H1 (cell line): Measurements from ENCODE around the gene TCERG1L. TPM values are rescaled to one million over a fixed set of nuclear protein-coding genes. Genes with fewer than 3 reads are reported as not detected.

Experiments
- CTCF ChIA-PET: fragments of 300-600 bp; sonication (Branson Sonifier 250); formaldehyde crosslinking; loops from one replicate; lab custom pipeline; 2021; ENCODE audit not compliant: partially characterized antibody; lab: Charles Lee
- POLR2A ChIA-PET: fragments of 300-600 bp; sonication (Branson Sonifier 250); formaldehyde crosslinking; loops from one replicate; lab custom pipeline; 2021; ENCODE audit warnings: inconsistent platforms; ENCODE audit not compliant: partially characterized antibody; lab: Charles Lee
- DNase-seq, 2 experiments: peaks; one replicate each; pipeline versions ENCODE4 v3.0.0 to v3.0.0-alpha.2; 2010 to 2022; ENCODE audit warnings: low spot score in 2 of 2, low read depth in 1 of 2, mixed read lengths in 1 of 2
- FAIRE-seq: peaks from 2 replicates; lab custom pipeline; 2011; peaks lifted over from hg19 to GRCh38; lab: Jason Lieb, UNC
- H2AFZ ChIP-seq: 2 replicates; pipeline ENCODE4 v1.8.1; 2012; ENCODE audit warnings: low read length, inconsistent platforms
- H2AK5ac ChIP-seq: 2 replicates; pipeline ENCODE4 v1.6.1; 2013; ENCODE audit warnings: low read depth, low read length
- H2BK120ac ChIP-seq: replicated peaks from 2 replicates; pipeline ENCODE3; 2013; ENCODE audit warnings: low read depth, low read length, inconsistent platforms
- H2BK12ac ChIP-seq: 2 replicates; pipeline ENCODE4 v1.6.1; 2013; ENCODE audit warnings: low read depth, low read length
- H2BK15ac ChIP-seq: 2 replicates; pipeline ENCODE4 v1.6.1; 2013; ENCODE audit warnings: low read length
- H2BK20ac ChIP-seq: 2 replicates; pipeline ENCODE4 v1.6.1; 2013; ENCODE audit warnings: low read length
- H2BK5ac ChIP-seq: 2 replicates; pipeline ENCODE4 v1.6.1; 2013; ENCODE audit warnings: low read depth, low read length
- H3K14ac ChIP-seq: 2 replicates; pipeline ENCODE4 v1.6.1; 2013; ENCODE audit warnings: inconsistent platforms; ENCODE audit not compliant: insufficient read length
- H3K18ac ChIP-seq: 2 replicates; pipeline ENCODE4 v1.6.1; 2013; ENCODE audit warnings: low read length; ENCODE audit errors: extremely low read depth
- H3K23ac ChIP-seq: 2 replicates; pipeline ENCODE4 v1.6.1; 2013; ENCODE audit warnings: inconsistent platforms; ENCODE audit not compliant: insufficient read length
- H3K23me2 ChIP-seq: 2 replicates; pipeline ENCODE4 v1.6.1; 2013; ENCODE audit warnings: low read depth, low read length
- H3K27ac ChIP-seq: 2 replicates; pipeline ENCODE4 v1.6.1; 2011; ENCODE audit warnings: low read depth, low read length, inconsistent platforms
- H3K27me3 ChIP-seq, 4 experiments: replicated peaks in 1 of 4; 1 replicate in 1 of 4; 2 replicates in 3 of 4; pipeline versions ENCODE4 v1.6.1 to v1.8.1; 2011 to 2013; ENCODE audit warnings: low read length in 3 of 4, mild to moderate bottlenecking in 3 of 4, inconsistent platforms in 2 of 4, mixed read lengths in 2 of 4, moderate library complexity in 1 of 4; ENCODE audit not compliant: control insufficient read depth in 3 of 4, insufficient read depth in 3 of 4; ENCODE audit errors: extremely low read depth in 1 of 4
- H3K36me3 ChIP-seq, 4 experiments: 2 replicates each; pipeline versions ENCODE4 v1.6.1 to v1.8.1; 2011 to 2013; ENCODE audit warnings: mild to moderate bottlenecking in 4 of 4, low read length in 3 of 4, moderate library complexity in 2 of 4, control low read depth in 1 of 4, inconsistent platforms in 1 of 4; ENCODE audit not compliant: insufficient read depth in 4 of 4, control insufficient read depth in 2 of 4
- H3K4ac ChIP-seq: replicated peaks from 2 replicates; pipeline ENCODE3; 2013; ENCODE audit warnings: low read length, low read depth, mixed read lengths, inconsistent platforms; ENCODE audit not compliant: insufficient read length
- H3K4me1 ChIP-seq, 4 experiments: replicated peaks in 1 of 4; 1 replicate in 1 of 4; 2 replicates in 3 of 4; pipeline versions ENCODE4 v1.6.1 to v1.8.1; 2011 to 2013; ENCODE audit warnings: low read length in 3 of 4, inconsistent platforms in 2 of 4, mixed read lengths in 1 of 4; ENCODE audit not compliant: insufficient read depth in 4 of 4, control insufficient read depth in 3 of 4
- H3K4me2 ChIP-seq, 2 experiments: 2 replicates each; pipeline versions ENCODE4 v1.6.1 to v1.8.1; 2011 to 2013; ENCODE audit warnings: low read depth in 2 of 2, low read length in 2 of 2, control low read depth in 1 of 2, inconsistent platforms in 1 of 2, mild to moderate bottlenecking in 1 of 2; ENCODE audit not compliant: insufficient read depth in 1 of 2
- H3K4me3 ChIP-seq, 4 experiments: fragments of 200-600, 300-600 bp in 1 of 4; sonication (generic), shearing (Covaris generic), sonication (Bioruptor Twin) in 1 of 4; 2 replicates each; pipeline versions ENCODE4 v1.5.1 to v1.8.1; 2011 to 2016; ENCODE audit warnings: low read length in 4 of 4, low read depth in 3 of 4, control low read depth in 2 of 4, inconsistent platforms in 2 of 4, mild to moderate bottlenecking in 2 of 4, mixed read lengths in 1 of 4, moderate library complexity in 1 of 4; ENCODE audit not compliant: insufficient read depth in 2 of 4; ENCODE audit errors: extremely low read depth in 1 of 4
- H3K56ac ChIP-seq: replicated peaks from 2 replicates; pipeline ENCODE3; 2013; ENCODE audit warnings: low read depth, mild to moderate bottlenecking, mixed read lengths, low read length, inconsistent platforms; ENCODE audit not compliant: insufficient read length
- H3K79me1 ChIP-seq: 2 replicates; pipeline ENCODE4 v1.6.1; 2013; ENCODE audit warnings: low read depth, low read length, control low read depth
- H3K79me2 ChIP-seq, 2 experiments: 2 replicates each; pipeline versions ENCODE4 v1.6.1 to v1.8.1; 2012 to 2013; ENCODE audit warnings: low read length in 2 of 2, mild to moderate bottlenecking in 2 of 2, inconsistent platforms in 1 of 2; ENCODE audit not compliant: insufficient read depth in 2 of 2, control insufficient read depth in 1 of 2
- H3K9ac ChIP-seq, 4 experiments: replicated peaks in 1 of 4; 1 replicate in 1 of 4; 2 replicates in 3 of 4; pipeline versions ENCODE4 v1.6.1 to v1.8.1; 2011 to 2013; ENCODE audit warnings: low read depth in 3 of 4, low read length in 3 of 4, control low read depth in 2 of 4, mild to moderate bottlenecking in 2 of 4, moderate library complexity in 2 of 4, inconsistent platforms in 1 of 4; ENCODE audit errors: extremely low read depth in 1 of 4
- H3K9me3 ChIP-seq, 2 experiments: 2 replicates each; pipeline versions ENCODE4 v1.6.1 to v1.8.1; 2012 to 2013; ENCODE audit warnings: mild to moderate bottlenecking in 2 of 2, moderate library complexity in 2 of 2, control low read depth in 1 of 2, inconsistent platforms in 1 of 2, low read depth in 1 of 2, low read length in 1 of 2, mixed read lengths in 1 of 2; ENCODE audit not compliant: insufficient read depth in 2 of 2
- H4K20me1 ChIP-seq, 2 experiments: replicated peaks in 1 of 2; 2 replicates each; pipeline versions ENCODE3 to v1.8.1; 2011 to 2013; ENCODE audit warnings: inconsistent platforms in 2 of 2, low read length in 2 of 2, mild to moderate bottlenecking in 1 of 2; ENCODE audit not compliant: insufficient read depth in 2 of 2, control insufficient read depth in 1 of 2
- H4K5ac ChIP-seq: 2 replicates; pipeline ENCODE4 v1.6.1; 2013; ENCODE audit warnings: low read length, low read depth, mixed read lengths, inconsistent platforms; ENCODE audit not compliant: insufficient read length
- H4K8ac ChIP-seq: 2 replicates; pipeline ENCODE4 v1.8.0; 2013; ENCODE audit warnings: mild to moderate bottlenecking, moderate library complexity, low read length, inconsistent platforms; ENCODE audit not compliant: insufficient read depth; ENCODE audit errors: extremely low read depth
- H4K91ac ChIP-seq: replicated peaks from 2 replicates; pipeline ENCODE3; 2013; ENCODE audit warnings: low read length, mixed read lengths, inconsistent platforms; ENCODE audit not compliant: insufficient read length
- BACH1 ChIP-seq: IDR thresholded peaks from 2 replicates; pipeline ENCODE4 v1.6.1; 2012; ENCODE audit warnings: low read length, improper control_type of control experiment
- BRCA1 ChIP-seq: IDR thresholded peaks from 2 replicates; pipeline ENCODE4 v1.6.1; 2012; ENCODE audit warnings: low read depth, low read length, improper control_type of control experiment
- CBX5 ChIP-seq: fragments of 300-800, 300-1000 bp; sonication (generic); IDR thresholded peaks from 2 replicates; pipeline ENCODE4 v1.7.1; 2016; ENCODE audit warnings: antibody characterized with exemption, low read length, low read depth
- CBX8 ChIP-seq: fragments of 300-800, 300-1000 bp; sonication (generic); IDR thresholded peaks from 2 replicates; pipeline ENCODE4 v1.7.1; 2016; ENCODE audit warnings: low read depth, low read length, borderline replicate concordance
- CEBPB ChIP-seq: IDR thresholded peaks from 2 replicates; pipeline ENCODE4 v1.6.1; 2012; ENCODE audit warnings: low read depth, low read length
- CHD2 ChIP-seq: IDR thresholded peaks from 2 replicates; pipeline ENCODE4 v1.6.1; 2012; ENCODE audit warnings: low read length, improper control_type of control experiment
- KDM4A ChIP-seq: IDR thresholded peaks from one replicate; pipeline ENCODE4 v1.7.1; 2012; ENCODE audit warnings: low read depth, mild to moderate bottlenecking, moderate library complexity, low read length, inconsistent platforms; ENCODE audit not compliant: severe bottlenecking
- MAFK ChIP-seq: IDR thresholded peaks from 2 replicates; pipeline ENCODE4 v1.6.1; 2012; ENCODE audit warnings: low read depth, mild to moderate bottlenecking, improper control_type of control experiment, low read length
- NANOG ChIP-seq: IDR thresholded peaks from 2 replicates; pipeline ENCODE4 v1.6.1; 2011; ENCODE audit warnings: low read length, low read depth, mild to moderate bottlenecking, inconsistent platforms; ENCODE audit not compliant: insufficient read depth, poor library complexity, severe bottlenecking
- PHF8 ChIP-seq: fragments of 200-600 bp; sonication (generic); conservative IDR thresholded peaks from 2 replicates; pipeline ENCODE4 v1.7.1; 2012; ENCODE audit warnings: low read depth, mild to moderate bottlenecking, inconsistent platforms, low read length, moderate library complexity
- POLR2AphosphoS5 ChIP-seq: IDR thresholded peaks from 2 replicates; pipeline ENCODE4 v1.6.1; 2011; ENCODE audit warnings: low read depth, low read length
- RXRA ChIP-seq: IDR thresholded peaks from 2 replicates; pipeline ENCODE4 v1.6.1; 2011; ENCODE audit warnings: low read depth, mild to moderate bottlenecking, low read length, moderate library complexity; ENCODE audit not compliant: insufficient read depth
- SP2 ChIP-seq: IDR thresholded peaks from 2 replicates; pipeline ENCODE4 v1.6.1; 2012; ENCODE audit warnings: mild to moderate bottlenecking, low read length, inconsistent platforms
- TEAD4 ChIP-seq: IDR thresholded peaks from 2 replicates; pipeline ENCODE4 v1.6.1; 2012; ENCODE audit warnings: low read depth, low read length, inconsistent platforms, mixed read lengths
- WGBS, 2 experiments: shearing (Covaris generic) in 1 of 2; methylation state at CpG; one replicate each; pipeline versions ENCODE4 v1.1.6 to v1.1.7; 2013 to 2015; ENCODE audit warnings: low lambda C conversion rate in 2 of 2, mixed read lengths in 2 of 2, inconsistent platforms in 1 of 2, low coverage in 1 of 2, missing lambda C conversion rate in 1 of 2; ENCODE audit not compliant: insufficient replicate concordance in 2 of 2, insufficient coverage in 1 of 2, insufficient read length in 1 of 2; ENCODE audit errors: extremely low coverage in 1 of 2, missing lambda C conversion rate in 1 of 2; 5-methylcytosine and 5-hydroxymethylcytosine counted together
- polyA plus RNA-seq, 7 experiments: library from polyadenylated mRNA; depleted of rRNA in 3 of 7; stranded (reverse) in 5 of 7; unstranded in 2 of 7; fragments of >200 nt in 5 of 7; fragments of 200-250 nt in 2 of 7; gene quantifications; 1 replicate in 5 of 7; 2 replicates in 1 of 7; 4 replicates in 1 of 7; pipeline versions ENCODE4 v1.2.1 to v1.2.3, GENCODE V29; 2011 to 2013; ENCODE audit warnings: missing spikeins in 2 of 7, mixed read lengths in 2 of 7
- total RNA-seq: library from RNA; stranded (reverse); fragmentation: NEBNext Ultra II Directional; extraction: Animal tissue kit (Norgen Biotek cat#: 25700); gene quantifications from 2 replicates; pipeline ENCODE4 v1.2.1, GENCODE V29; 2021
- TF ChIP-seq, protein P1 (sequence below): IDR thresholded peaks from 2 replicates; pipeline ENCODE4 v1.6.1; 2011; ENCODE audit warnings: low read length, improper control_type of control experiment

The TCERG1L gene
- total and polyA plus RNA-seq, 2 of the 8 experiments (the other 6 are each of a cell fraction or from before 2014, with no cell fraction given) = 3.9 to 6.9 TPM

DNA sequence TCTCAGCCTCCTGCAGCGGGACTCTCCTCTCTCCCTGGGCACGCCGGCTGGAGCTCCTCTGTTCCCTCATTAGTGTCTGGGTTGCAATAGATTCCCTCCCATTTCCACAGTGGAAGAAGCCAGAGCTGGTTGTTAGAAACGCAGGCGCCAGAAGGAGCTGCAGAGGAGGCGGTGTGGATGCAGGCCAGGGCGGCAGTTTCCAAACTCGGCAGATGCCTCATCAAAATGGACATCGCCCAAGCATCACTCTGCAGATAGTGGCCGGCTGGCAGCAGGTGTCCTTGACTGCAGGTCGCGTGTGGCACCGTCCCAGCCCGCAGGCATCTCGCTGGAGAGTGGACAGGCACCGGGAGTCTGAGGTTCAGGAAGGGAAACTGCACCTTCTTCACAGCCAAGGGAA lies 201.8 kb downstream of the TCERG1L start:
- FAIRE-seq = no peak
- Histone ChIP-seq H3K27me3 (no peaks in the 10 kb centered on the region), H4K91ac (no peak overlapping the region), H4K8ac (no peak overlapping the region), H3K79me1 (no peaks in the 10 kb centered on the region), H3K23ac (no peak overlapping the region), H3K23me2 (no peaks in the 10 kb centered on the region), H2BK5ac (no peak overlapping the region), H3K56ac (no peak overlapping the region), H4K20me1 (no peaks in the 10 kb centered on the region), H2BK20ac (no peak overlapping the region), H2AFZ (no peak overlapping the region), H3K79me2 (no peaks in the 10 kb centered on the region), H2BK120ac (no peak overlapping the region), H3K18ac (no peak overlapping the region), H2BK15ac (no peak overlapping the region), H3K4me1 (peaks cover 0 to under 1% (median 0%) of the 10 kb centered on the region in 4 experiments; a peak in 1 of 7 replicates), H3K4me2 (no peak overlapping the region), H3K9me3 (peaks cover 0 to 3% of the 10 kb centered on the region in 2 experiments; a peak in 1 of 4 replicates), H2BK12ac (no peak overlapping the region), H3K14ac (no peak overlapping the region), H3K9ac (no peak overlapping the region), H3K4me3 (no peak overlapping the region), H4K5ac (no peak overlapping the region), H2AK5ac (no peak overlapping the region), H3K4ac (no peak overlapping the region), H3K36me3 (no peaks in the 10 kb centered on the region), H3K27ac (no peak overlapping the region)
- CTCF ChIA-PET = no interaction called here
- POLR2A ChIA-PET = interaction anchor here (1.1 kb wide), 1 partner anchor 18 kb away, joined by 3 read pairs; no protein-coding TSS in a partner anchor
- DNase-seq = no peak
- WGBS, 2 experiments = 91% methylated on average over 16 of the region's 16 CpGs; no CpG with 5 or more reads in 1 of the 2 experiments
- TF ChIP-seq NANOG (no peak), PHF8 (no peak), KDM4A (no peak), POLR2AphosphoS5 (no peak), CHD2 (no peak), CBX8 (no peak), CEBPB (no peak), TEAD4 (no peak), MAFK (no peak), RXRA (no peak), BACH1 (no peak), BRCA1 (no peak), CBX5 (no peak), SP2 (no peak)
- TF ChIP-seq, protein P1, sequence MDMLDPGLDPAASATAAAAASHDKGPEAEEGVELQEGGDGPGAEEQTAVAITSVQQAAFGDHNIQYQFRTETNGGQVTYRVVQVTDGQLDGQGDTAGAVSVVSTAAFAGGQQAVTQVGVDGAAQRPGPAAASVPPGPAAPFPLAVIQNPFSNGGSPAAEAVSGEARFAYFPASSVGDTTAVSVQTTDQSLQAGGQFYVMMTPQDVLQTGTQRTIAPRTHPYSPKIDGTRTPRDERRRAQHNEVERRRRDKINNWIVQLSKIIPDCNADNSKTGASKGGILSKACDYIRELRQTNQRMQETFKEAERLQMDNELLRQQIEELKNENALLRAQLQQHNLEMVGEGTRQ = no peak
